Left lobe of liver (tissue), 2 donors: ENCODE data around the gene NFIX. TPM values are rescaled to one million over a fixed set of nuclear protein-coding genes. Genes with fewer than 3 reads are reported as not detected.

Experiments
- ATAC-seq: fragments of 200-7000 bp; cut with Tn5 transposase; one replicate; pipeline ENCODE4 v1.9.1; 2020; ENCODE audit warnings: mild to moderate bottlenecking, moderate library complexity
- DNase-seq: peaks from one replicate; pipeline ENCODE4 v3.0.0-alpha.2; 2020; ENCODE audit warnings: low spot score
- total RNA-seq: library from RNA; stranded (reverse); gene quantifications from one replicate; pipeline ENCODE4 v1.2.1, GENCODE V29; 2021
- donor health status: DM: no; HTN: no; CAD: no; lungs with moderate emphysema.
- donor health status: DM: no; HTN: yes; CAD: no.

The NFIX gene
- total RNA-seq, 1 donor from 2014 or later, result 41.4 TPM

GRCh38 chr19:13069415-13070359 lies 74.4 kb downstream of the NFIX start:
- ATAC-seq, result no peak
- DNase-seq, result no peak

GRCh38 chr19:13070425-13071140 lies 75.3 kb downstream of the NFIX start:
- ATAC-seq (no peak), DNase-seq (no peak)

- DNase-seq, result no peak
- no peak for ATAC-seq
Measured at GRCh38 chr19:13071444-13072187, 76.3 kb downstream of the NFIX start.

- DNase-seq (no peak), ATAC-seq (no peak)
Measured at GRCh38 chr19:13072188-13072908, 77.1 kb downstream of the NFIX start.

GRCh38 chr19:13073263-13073662 lies 78.0 kb downstream of the NFIX start:
- no peak for ATAC-seq
- no peak for DNase-seq

GRCh38 chr19:13074378-13074777 lies 79.1 kb downstream of the NFIX start:
- DNase-seq (no peak), ATAC-seq (no peak)

GRCh38 chr19:13076320-13076719 lies 81.0 kb downstream of the NFIX start:
- DNase-seq (no peak), ATAC-seq (no peak)

- DNase-seq (no peak), ATAC-seq (no peak)
Measured at GRCh38 chr19:13076787-13077186, 81.5 kb downstream of the NFIX start.

- ATAC-seq, result no peak
- DNase-seq, result no peak
Measured at GRCh38 chr19:13077240-13077639, 82.0 kb downstream of the NFIX start.

GRCh38 chr19:13078381-13078780 lies 83.1 kb downstream of the NFIX start:
- ATAC-seq, result no peak
- DNase-seq, result no peak

GRCh38 chr19:13078897-13079541 lies 83.7 kb downstream of the NFIX start:
- DNase-seq (no peak), ATAC-seq (peak; percentile 5)

GRCh38 chr19:13079542-13079986 lies 84.3 kb downstream of the NFIX start:
- DNase-seq (no peak), ATAC-seq (no peak)

GRCh38 chr19:13082192-13083007 lies 87.1 kb downstream of the NFIX start:
- ATAC-seq (peak; percentile 89), DNase-seq (peak; percentile 76)

- DNase-seq (no peak), ATAC-seq (peak; percentile 51)
Measured at GRCh38 chr19:13083008-13083404, 87.7 kb downstream of the NFIX start.

GRCh38 chr19:13083627-13084026 lies 88.4 kb downstream of the NFIX start:
- ATAC-seq (no peak), DNase-seq (no peak)

- DNase-seq (no peak), ATAC-seq (no peak)
Measured at GRCh38 chr19:13085666-13086065, 90.4 kb downstream of the NFIX start.

GRCh38 chr19:13086341-13086740 lies 91.1 kb downstream of the NFIX start:
- ATAC-seq (no peak), DNase-seq (no peak)

GRCh38 chr19:13087295-13087694 lies 92.0 kb downstream of the NFIX start:
- ATAC-seq, result no peak

More at GRCh38 chr19:13087295-13087694, 92.0 kb downstream of the NFIX start:
- no peak for DNase-seq
